ENCODE results near the gene RNF112. TPM values are rescaled to one million over a fixed set of nuclear protein-coding genes. Genes with fewer than 3 reads are reported as not detected.
A peak's percentile ranks its signal among the peaks of the same experiment; 100 is the strongest.

Gene RNF112
- total and polyA plus RNA-seq, 2 of the 13 experiments (the other 11 are each of a cell fraction or from before 2014, with no cell fraction given), result 0.05 TPM; not detected in 1

DNA sequence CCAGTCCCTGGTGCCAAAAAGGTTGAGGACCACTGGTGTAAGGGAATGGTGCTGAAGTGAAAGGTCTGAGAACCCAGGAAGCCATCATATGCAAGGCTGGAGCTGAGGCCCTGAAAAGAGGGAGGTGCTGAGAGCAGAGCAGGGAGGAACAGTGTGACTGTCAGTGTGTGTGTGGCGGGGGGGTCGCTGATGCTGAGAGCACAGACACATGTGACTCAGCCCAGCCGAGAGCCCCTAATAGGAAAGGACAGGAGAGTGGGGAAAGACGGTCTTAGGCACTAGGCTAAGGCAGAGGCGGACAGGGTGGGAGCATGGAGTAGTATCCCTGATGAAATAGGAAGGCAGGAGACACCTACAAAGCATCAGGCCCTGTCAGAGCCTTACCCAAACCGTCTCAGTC lies 49.7 kb upstream of the RNF112 start:
- no peak for DNase-seq (ENCODE audit: low spot score)
- intact Hi-C loops (cut with micrococcal nuclease; ENCODE audit: unreplicated experiment), result no loop called here
- no peak for FAIRE-seq
- peaks cover 8 to 14% of the 10 kb centered on the region in 2 experiments; a peak in 4 of 5 replicates for H3K36me3 ChIP-seq (replicated peaks in 1 of 2; ENCODE audit: control insufficient read depth in 1 of 2, insufficient read depth in 2 of 2, low read length in 2 of 2)
- no peak for ATAC-seq
- peaks cover 46% of the 10 kb centered on the region for H3K4me1 ChIP-seq (ENCODE audit: insufficient read depth, low read length)
- no TSS peak for BruUV-seq (replicated peaks)
- no peak overlapping the region for H3K27ac ChIP-seq (ENCODE audit: extremely low read length, insufficient read depth, low read length)
- TF ChIP-seq MZF1 (CRISPR knock-in tag; IDR thresholded peaks at IDR 0.05; ENCODE audit: borderline replicate concordance) (no peak), LCORL (IDR thresholded peaks at IDR 0.05) (no peak), LCORL (CRISPR knock-in tag; IDR thresholded peaks at IDR 0.05) (0 out of 2 replicates have a peak, but pooled peaks have one; percentile 15)
- H3K79me2 ChIP-seq (ENCODE audit: insufficient read depth, low read length), result peaks cover 7% of the 10 kb centered on the region
- no peaks in the 10 kb centered on the region for H4K20me1 ChIP-seq (ENCODE audit: insufficient read depth, low read length)
- no peaks in the 10 kb centered on the region for H3K9me3 ChIP-seq (ENCODE audit: low read length)
- H3K4me3 ChIP-seq (replicated peaks in 1 of 3; ENCODE audit: insufficient read depth in 1 of 3, low read depth in 2 of 3, low read length in 3 of 3), result peak overlapping the region in 2 of 3 experiments; percentile 37 to 74
- in situ Hi-C loops (cut with HindIII; ENCODE audit: extremely low pct_ligation_motif_present, low pct_unique_long_range_greater_than_20kb), result loop anchor here (5.0 to 10.0 kb wide), 2 partner anchors 86 to 403 kb away; no protein-coding TSS in a partner anchor
- POLR2A ChIA-PET, result interaction anchor here (2.7 to 2.9 kb wide), 2 partner anchors 16 to 23 kb away, joined by 39 to 42 read pairs; partner anchors contain the start of gene MAPK7
- H3K4me2 ChIP-seq (ENCODE audit: low read depth, low read length), result peak overlapping the region; percentile 100
- WGBS (ENCODE audit: low lambda C conversion rate), result 85% methylated on average over 6 of the region's 6 CpGs
- no peak overlapping the region for H2AFZ ChIP-seq (ENCODE audit: low read length)
- H3K27me3 ChIP-seq (ENCODE audit: control insufficient read depth in 1 of 2, insufficient read depth in 2 of 2, low read length in 2 of 2), result no peaks in the 10 kb centered on the region
- peak overlapping the region; percentile 84 for H3K9ac ChIP-seq (ENCODE audit: insufficient read depth, low read depth, low read length)
- CTCF ChIA-PET (ENCODE audit: low intra/inter-chr PET ratio, low total read pairs), result no interaction called here

- Histone ChIP-seq H4K20me1 (ENCODE audit: insufficient read depth, low read length) (no peaks in the 10 kb centered on the region), H3K27ac (ENCODE audit: extremely low read length, insufficient read depth, low read length) (peak overlapping the region; percentile 74), H3K36me3 (replicated peaks in 1 of 2; ENCODE audit: control insufficient read depth in 1 of 2, insufficient read depth in 2 of 2, low read length in 2 of 2) (peaks cover 8 to 9% of the 10 kb centered on the region in 2 experiments; a peak in 3 of 5 replicates), H3K9me3 (ENCODE audit: low read length) (no peaks in the 10 kb centered on the region), H3K9ac (ENCODE audit: insufficient read depth, low read depth, low read length) (peak overlapping the region; percentile 84), H3K27me3 (ENCODE audit: control insufficient read depth in 1 of 2, insufficient read depth in 2 of 2, low read length in 2 of 2) (no peaks in the 10 kb centered on the region), H3K4me1 (ENCODE audit: insufficient read depth, low read length) (peaks cover 52% of the 10 kb centered on the region), H3K4me3 (replicated peaks in 1 of 3; ENCODE audit: insufficient read depth in 1 of 3, low read depth in 2 of 3, low read length in 3 of 3) (peak overlapping the region; percentile 65 to 93 (median 74)), H3K79me2 (ENCODE audit: insufficient read depth, low read length) (peaks cover 7% of the 10 kb centered on the region), H2AFZ (ENCODE audit: low read length) (peak overlapping the region; percentile 62), H3K4me2 (ENCODE audit: low read depth, low read length) (peak overlapping the region; percentile 100)
- ChIA-PET CTCF (ENCODE audit: low intra/inter-chr PET ratio, low total read pairs) (interaction anchor here (0.9 to 2.4 kb wide), 3 partner anchors 15 to 86 kb away, joined by 3 to 57 read pairs (median 9); no protein-coding TSS in a partner anchor), POLR2A (interaction anchor here (1.3 to 2.9 kb wide), 6 partner anchors 8 to 176 kb away, joined by 3 to 42 read pairs (median 8); partner anchors contain the start of gene MAPK7)
- in situ Hi-C loops (cut with HindIII; ENCODE audit: extremely low pct_ligation_motif_present, low pct_unique_long_range_greater_than_20kb) (loop anchor here (5.0 to 10.0 kb wide), 2 partner anchors 85 to 403 kb away; no protein-coding TSS in a partner anchor), intact Hi-C loops (cut with micrococcal nuclease; ENCODE audit: unreplicated experiment) (no loop called here)
- ATAC-seq (no peak), DNase-seq (ENCODE audit: low spot score) (no peak), FAIRE-seq (no peak)
- TSS peak; percentile 60 for BruUV-seq (replicated peaks)
- WGBS (ENCODE audit: low lambda C conversion rate), result 24% methylated on average over 5 of the region's 16 CpGs
- TF ChIP-seq ZBTB21 (CRISPR knock-in tag; IDR thresholded peaks at IDR 0.05) (no peak), MEIS1 (CRISPR knock-in tag; IDR thresholded peaks at IDR 0.05; ENCODE audit: borderline replicate concordance) (0 out of 2 replicates have a peak, but pooled peaks have one; percentile 2), PTBP1 (IDR thresholded peaks at IDR 0.05; ENCODE audit: low read depth, low read length, poor library complexity, severe bottlenecking) (no peak), HIVEP1 (CRISPR knock-in tag; IDR thresholded peaks at IDR 0.05) (peak; percentile 33; the same call in 1 of the 2 replicates), ZEB1 (IDR thresholded peaks at IDR 0.05; ENCODE audit: insufficient replicate concordance, low read depth) (no peak), ZNF557 (CRISPR knock-in tag; IDR thresholded peaks at IDR 0.05) (0 out of 2 replicates have a peak, but pooled peaks have one; percentile 57), ZNF562 (CRISPR knock-in tag; IDR thresholded peaks at IDR 0.05; ENCODE audit: borderline replicate concordance) (no peak)
- TF ChIP-seq, protein P1, sequence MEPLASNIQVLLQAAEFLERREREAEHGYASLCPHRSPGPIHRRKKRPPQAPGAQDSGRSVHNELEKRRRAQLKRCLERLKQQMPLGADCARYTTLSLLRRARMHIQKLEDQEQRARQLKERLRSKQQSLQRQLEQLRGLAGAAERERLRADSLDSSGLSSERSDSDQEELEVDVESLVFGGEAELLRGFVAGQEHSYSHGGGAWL (CRISPR knock-in tag; IDR thresholded peaks at IDR 0.05), result no peak
- TF ChIP-seq, protein P2, sequence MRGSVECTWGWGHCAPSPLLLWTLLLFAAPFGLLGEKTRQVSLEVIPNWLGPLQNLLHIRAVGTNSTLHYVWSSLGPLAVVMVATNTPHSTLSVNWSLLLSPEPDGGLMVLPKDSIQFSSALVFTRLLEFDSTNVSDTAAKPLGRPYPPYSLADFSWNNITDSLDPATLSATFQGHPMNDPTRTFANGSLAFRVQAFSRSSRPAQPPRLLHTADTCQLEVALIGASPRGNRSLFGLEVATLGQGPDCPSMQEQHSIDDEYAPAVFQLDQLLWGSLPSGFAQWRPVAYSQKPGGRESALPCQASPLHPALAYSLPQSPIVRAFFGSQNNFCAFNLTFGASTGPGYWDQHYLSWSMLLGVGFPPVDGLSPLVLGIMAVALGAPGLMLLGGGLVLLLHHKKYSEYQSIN (CRISPR knock-in tag; IDR thresholded peaks at IDR 0.05; ENCODE audit: borderline replicate concordance), result no peak
Measured at GRCh38 chr17:19361944-19362276, 49.1 kb upstream of the RNF112 start.

Data from HepG2 (cell line).